GM23248 (cell line): ENCODE measurements around the gene TEAD1. TPM values are rescaled to one million over a fixed set of nuclear protein-coding genes. Genes with fewer than 3 reads are reported as not detected.

Experiments used
- DNase-seq: peaks from one replicate; pipeline ENCODE4 v3.0.0-alpha.2; 2015
- H2AFZ ChIP-seq: fragments of 200-600 bp; sonication (generic); 2 replicates; pipeline ENCODE4 v1.6.1; 2016; ENCODE audit warnings: antibody characterized with exemption
- H3F3A ChIP-seq: fragments of 200-600 bp; sonication (generic); 2 replicates; pipeline ENCODE4 v1.6.1; 2016; ENCODE audit warnings: mild to moderate bottlenecking, antibody characterized with exemption, mixed run types; ENCODE audit not compliant: insufficient read depth
- H3K27ac ChIP-seq: fragments of 200-600 bp; sonication (generic); 2 replicates; pipeline ENCODE4 v1.5.1; 2016; ENCODE audit warnings: mild to moderate bottlenecking
- H3K27me3 ChIP-seq: fragments of 200-600 bp; sonication (generic); replicated peaks from 2 replicates; pipeline ENCODE4 v1.6.1; 2016; ENCODE audit warnings: mild to moderate bottlenecking; ENCODE audit not compliant: insufficient read depth
- H3K36me3 ChIP-seq: fragments of 200-600 bp; sonication (generic); 2 replicates; pipeline ENCODE4 v1.6.1; 2016; ENCODE audit warnings: low read depth, mild to moderate bottlenecking
- H3K4me1 ChIP-seq: fragments of 200-600 bp; sonication (generic); 2 replicates; pipeline ENCODE4 v1.6.1; 2016; ENCODE audit warnings: mild to moderate bottlenecking; ENCODE audit not compliant: insufficient read depth
- H3K4me2 ChIP-seq: fragments of 200-600 bp; sonication (generic); one replicate; pipeline ENCODE4 v1.6.1; 2016; ENCODE audit warnings: mild to moderate bottlenecking; ENCODE audit not compliant: unreplicated experiment
- H3K4me3 ChIP-seq: fragments of 200-600 bp; sonication (generic); 2 replicates; pipeline ENCODE4 v1.5.1; 2016; ENCODE audit warnings: mild to moderate bottlenecking
- H3K79me2 ChIP-seq: fragments of 200-600 bp; sonication (generic); 2 replicates; pipeline ENCODE4 v1.6.1; 2016; ENCODE audit warnings: mild to moderate bottlenecking; ENCODE audit not compliant: insufficient read depth
- H3K9ac ChIP-seq: fragments of 200-600 bp; sonication (generic); 2 replicates; pipeline ENCODE4 v1.6.1; 2016; ENCODE audit warnings: mild to moderate bottlenecking
- H3K9me2 ChIP-seq: fragments of 200-600 bp; sonication (generic); 2 replicates; pipeline ENCODE4 v1.6.1; 2016; ENCODE audit warnings: mixed run types, mild to moderate bottlenecking, moderate library complexity; ENCODE audit not compliant: insufficient read depth
- H3K9me3 ChIP-seq: fragments of 200-600 bp; sonication (generic); one replicate; pipeline ENCODE4 v1.6.1; 2017; ENCODE audit warnings: low read depth
- H4K20me1 ChIP-seq: fragments of 200-600 bp; sonication (generic); 2 replicates; pipeline ENCODE4 v1.6.0; 2016; ENCODE audit not compliant: insufficient read depth
- EZH2 ChIP-seq: fragments of 200-600 bp; sonication (generic); IDR thresholded peaks from 2 replicates; pipeline ENCODE4 v1.6.1; 2018; ENCODE audit warnings: antibody characterized with exemption, mild to moderate bottlenecking; ENCODE audit not compliant: insufficient read depth, poor library complexity, severe bottlenecking
- EZH2phosphoT487 ChIP-seq: fragments of 200-600 bp; sonication (generic); IDR thresholded peaks from 2 replicates; pipeline ENCODE4 v1.6.1; 2018; ENCODE audit warnings: antibody characterized with exemption, moderate library complexity, mild to moderate bottlenecking, low read depth; ENCODE audit not compliant: insufficient read depth
- WGBS, 2 experiments: methylation state at CpG; one replicate each; pipeline ENCODE4 v1.1.6; 2015 to 2017; ENCODE audit warnings: low lambda C conversion rate in 2 of 2, low coverage in 1 of 2; ENCODE audit errors: missing lambda C conversion rate in 2 of 2; 5-methylcytosine and 5-hydroxymethylcytosine counted together
- in situ Hi-C: fragments of 300-500 bp; cut with MboI; formaldehyde crosslinking; loops from 2 replicates; pipeline ENCODE4 v1.15.0; 2020
- polyA plus RNA-seq: library from polyadenylated mRNA; unstranded; fragments of >200 nt; fragmentation: Nextera tagmentation; extraction: Ambion mirVana; gene quantifications from 2 replicates; pipeline ENCODE4 v1.2.1, GENCODE V29; 2016
- total RNA-seq: library from RNA; depleted of rRNA; stranded (reverse); fragments of >200 nt; shearing (Covaris generic); gene quantifications from 2 replicates; pipeline ENCODE4 v1.2.3, GENCODE V29; 2014

The TEAD1 gene
- total and polyA plus RNA-seq, 2 experiments from 2014 or later = 52.3 to 144 TPM

- peaks cover 29% of the 10 kb centered on the region for H4K20me1 ChIP-seq
- H3K9ac ChIP-seq = no peak overlapping the region
- no peak overlapping the region for H3K4me3 ChIP-seq
- no peak for DNase-seq
- 70 to 73% methylated on average over 5 of the region's 5 CpGs for WGBS, 2 experiments
- H3K27me3 ChIP-seq = no peaks in the 10 kb centered on the region
- H3K9me3 ChIP-seq = no peaks in the 10 kb centered on the region
- H3K79me2 ChIP-seq = peaks cover 100% of the 10 kb centered on the region
- H3K36me3 ChIP-seq = no peaks in the 10 kb centered on the region
- TF ChIP-seq EZH2phosphoT487 (no peak), EZH2 (no peak)
- H3K4me2 ChIP-seq = no peak overlapping the region
- in situ Hi-C loops = no loop called here
- H3F3A ChIP-seq = peaks cover 15% of the 10 kb centered on the region
- H3K27ac ChIP-seq = no peak overlapping the region
- no peak overlapping the region for H2AFZ ChIP-seq
- no peaks in the 10 kb centered on the region for H3K9me2 ChIP-seq
- H3K4me1 ChIP-seq = peaks cover 16% of the 10 kb centered on the region; the same call in 1 of the 2 replicates
Observed at GRCh38 chr11:12717851-12718291, 43.6 kb downstream of the TEAD1 start.

GRCh38 chr11:12719221-12719620, 45.0 kb downstream of the TEAD1 start:
- peaks cover 38% of the 10 kb centered on the region for H4K20me1 ChIP-seq

GRCh38 chr11:12721816-12722604, 47.8 kb downstream of the TEAD1 start:
- Histone ChIP-seq H3K4me2 (no peak overlapping the region), H3K9me2 (no peaks in the 10 kb centered on the region), H3K27me3 (no peaks in the 10 kb centered on the region), H3K4me3 (no peak overlapping the region), H3K4me1 (peaks cover 51% of the 10 kb centered on the region), H3K9ac (no peak overlapping the region), H3F3A (peaks cover 33% of the 10 kb centered on the region), H3K27ac (no peak overlapping the region), H3K9me3 (no peaks in the 10 kb centered on the region), H2AFZ (no peak overlapping the region), H4K20me1 (peaks cover 56% of the 10 kb centered on the region), H3K36me3 (no peaks in the 10 kb centered on the region), H3K79me2 (peaks cover 100% of the 10 kb centered on the region)
- no peak for DNase-seq
- in situ Hi-C loops = no loop called here
- WGBS, 2 experiments = 85 to 86% methylated on average over 7 of the region's 7 CpGs
- TF ChIP-seq EZH2 (no peak), EZH2phosphoT487 (no peak)

More at GRCh38 chr11:12719221-12719620, 45.0 kb downstream of the TEAD1 start:
- peaks cover 28% of the 10 kb centered on the region for H3F3A ChIP-seq
- H3K36me3 ChIP-seq = no peaks in the 10 kb centered on the region
- DNase-seq = no peak
- no peak overlapping the region for H3K4me3 ChIP-seq
- no peak for TF ChIP-seq EZH2
- TF ChIP-seq EZH2phosphoT487 = no peak
- in situ Hi-C loops = no loop called here
- H3K9me3 ChIP-seq = no peaks in the 10 kb centered on the region
- no peak overlapping the region for H3K27ac ChIP-seq
- H3K79me2 ChIP-seq = peaks cover 100% of the 10 kb centered on the region
- no peak overlapping the region for H3K9ac ChIP-seq
- no peak overlapping the region for H3K4me2 ChIP-seq
- H3K27me3 ChIP-seq = no peaks in the 10 kb centered on the region
- no peak overlapping the region for H2AFZ ChIP-seq
- H3K4me1 ChIP-seq = peaks cover 29% of the 10 kb centered on the region
- 95 to 97% methylated on average over 4 of the region's 4 CpGs for WGBS, 2 experiments
- no peaks in the 10 kb centered on the region for H3K9me2 ChIP-seq

- no peak overlapping the region for H3K27ac ChIP-seq
- H3F3A ChIP-seq = peaks cover 28% of the 10 kb centered on the region; the same call in 1 of the 2 replicates
- no peaks in the 10 kb centered on the region for H3K36me3 ChIP-seq
- TF ChIP-seq EZH2 = no peak
- TF ChIP-seq EZH2phosphoT487 = no peak
- H2AFZ ChIP-seq = no peak overlapping the region
- in situ Hi-C loops = no loop called here
- no peaks in the 10 kb centered on the region for H3K27me3 ChIP-seq
- H3K4me1 ChIP-seq = peaks cover 66% of the 10 kb centered on the region
- no peaks in the 10 kb centered on the region for H3K9me2 ChIP-seq
- H3K9ac ChIP-seq = no peak overlapping the region
- no peak overlapping the region for H3K4me3 ChIP-seq
- H3K4me2 ChIP-seq = no peak overlapping the region
- peaks cover 68% of the 10 kb centered on the region for H4K20me1 ChIP-seq
- DNase-seq = no peak
- no peaks in the 10 kb centered on the region for H3K9me3 ChIP-seq
- H3K79me2 ChIP-seq = peaks cover 100% of the 10 kb centered on the region
- 95% methylated on average over 13 of the region's 13 CpGs for WGBS, 2 experiments
Observed at GRCh38 chr11:12723421-12724300, 49.4 kb downstream of the TEAD1 start.
